Measurements from ENCODE around the gene HOXB4. TPM values are rescaled to one million over a fixed set of nuclear protein-coding genes. Genes with fewer than 3 reads are reported as not detected.

Gene HOXB4
- total RNA-seq, 2 experiments from 2014 or later: 0.16 to 0.17 TPM

DNA sequence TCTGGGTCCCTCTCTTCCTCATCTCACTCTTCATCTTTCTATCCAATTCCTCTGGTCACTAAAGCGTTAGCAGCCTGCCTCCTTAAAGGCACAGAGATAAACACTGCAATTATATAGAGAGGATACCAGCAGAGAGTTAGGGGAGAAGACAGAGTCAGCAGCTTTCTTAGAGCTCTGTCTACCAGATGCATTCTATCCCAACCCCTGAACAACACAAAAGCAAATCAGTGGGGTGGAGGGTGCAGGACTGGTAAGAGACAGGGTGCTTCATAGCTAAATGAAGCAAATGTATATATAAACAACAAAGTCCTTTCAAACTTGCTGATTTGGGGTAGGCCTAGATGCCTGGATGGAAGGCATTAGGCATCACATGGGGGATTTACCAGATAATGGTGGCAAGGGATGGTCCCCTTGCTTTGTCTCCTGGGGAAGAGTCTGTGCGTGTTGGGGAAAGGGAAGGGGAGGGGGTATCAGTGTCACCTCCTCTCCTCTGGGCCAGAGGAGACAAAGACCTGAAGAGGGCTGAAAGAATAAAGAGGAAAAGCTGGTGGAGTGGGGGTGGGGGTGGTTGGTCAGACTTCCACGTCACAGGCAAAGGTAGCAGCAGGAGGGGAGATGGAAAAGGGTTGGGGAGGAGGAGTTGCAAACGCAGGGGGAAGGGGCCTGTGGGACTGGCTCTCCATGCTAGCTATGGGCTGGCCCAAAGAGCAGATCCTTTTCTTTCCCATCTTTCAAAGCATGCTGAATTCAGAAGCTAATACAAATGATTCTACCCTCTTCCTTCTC lies 12.0 kb downstream of the HOXB4 start:
- peaks cover 10% of the 10 kb centered on the region for H3K27me3 Mint-ChIP-seq
- Histone ChIP-seq H3K4me3 (ENCODE audit: low read length) (no peak overlapping the region), H3K27me3 (ENCODE audit: control insufficient read depth in 1 of 2, insufficient read depth in 2 of 2, low read length in 2 of 2) (peaks cover 3 to 9% of the 10 kb centered on the region in 2 experiments), H3K4me1 (ENCODE audit: insufficient read depth, low read length) (peaks cover 1% of the 10 kb centered on the region), H3K36me3 (ENCODE audit: insufficient read depth, low read length) (no peaks in the 10 kb centered on the region), H3K9me3 (ENCODE audit: control insufficient read depth in 1 of 2, insufficient read depth in 1 of 2, low read length in 2 of 2) (no peaks in the 10 kb centered on the region), H3K27ac (ENCODE audit: low read depth in 1 of 2, low read length in 2 of 2) (no peak overlapping the region)
- H3K36me3 Mint-ChIP-seq (ENCODE audit: low read depth): no peaks in the 10 kb centered on the region
- no peaks in the 10 kb centered on the region for H3K9me3 Mint-ChIP-seq
- H3K27ac Mint-ChIP-seq: no peak overlapping the region
- intact Hi-C loops (cut with DNase I, micrococcal nuclease): no loop called here
- ATAC-seq (ENCODE audit: poor library complexity) (no peak), DNase-seq (no peak)
- CTCF ChIA-PET: no interaction called here
- POLR2A ChIA-PET: no interaction called here
- TF ChIP-seq, protein P1, sequence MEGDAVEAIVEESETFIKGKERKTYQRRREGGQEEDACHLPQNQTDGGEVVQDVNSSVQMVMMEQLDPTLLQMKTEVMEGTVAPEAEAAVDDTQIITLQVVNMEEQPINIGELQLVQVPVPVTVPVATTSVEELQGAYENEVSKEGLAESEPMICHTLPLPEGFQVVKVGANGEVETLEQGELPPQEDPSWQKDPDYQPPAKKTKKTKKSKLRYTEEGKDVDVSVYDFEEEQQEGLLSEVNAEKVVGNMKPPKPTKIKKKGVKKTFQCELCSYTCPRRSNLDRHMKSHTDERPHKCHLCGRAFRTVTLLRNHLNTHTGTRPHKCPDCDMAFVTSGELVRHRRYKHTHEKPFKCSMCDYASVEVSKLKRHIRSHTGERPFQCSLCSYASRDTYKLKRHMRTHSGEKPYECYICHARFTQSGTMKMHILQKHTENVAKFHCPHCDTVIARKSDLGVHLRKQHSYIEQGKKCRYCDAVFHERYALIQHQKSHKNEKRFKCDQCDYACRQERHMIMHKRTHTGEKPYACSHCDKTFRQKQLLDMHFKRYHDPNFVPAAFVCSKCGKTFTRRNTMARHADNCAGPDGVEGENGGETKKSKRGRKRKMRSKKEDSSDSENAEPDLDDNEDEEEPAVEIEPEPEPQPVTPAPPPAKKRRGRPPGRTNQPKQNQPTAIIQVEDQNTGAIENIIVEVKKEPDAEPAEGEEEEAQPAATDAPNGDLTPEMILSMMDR (IDR thresholded peaks at IDR 0.05): no peak
- H3K4me3 Mint-ChIP-seq: no peak overlapping the region
- H3K4me1 Mint-ChIP-seq (ENCODE audit: low read depth): peaks cover 5% of the 10 kb centered on the region

DNA sequence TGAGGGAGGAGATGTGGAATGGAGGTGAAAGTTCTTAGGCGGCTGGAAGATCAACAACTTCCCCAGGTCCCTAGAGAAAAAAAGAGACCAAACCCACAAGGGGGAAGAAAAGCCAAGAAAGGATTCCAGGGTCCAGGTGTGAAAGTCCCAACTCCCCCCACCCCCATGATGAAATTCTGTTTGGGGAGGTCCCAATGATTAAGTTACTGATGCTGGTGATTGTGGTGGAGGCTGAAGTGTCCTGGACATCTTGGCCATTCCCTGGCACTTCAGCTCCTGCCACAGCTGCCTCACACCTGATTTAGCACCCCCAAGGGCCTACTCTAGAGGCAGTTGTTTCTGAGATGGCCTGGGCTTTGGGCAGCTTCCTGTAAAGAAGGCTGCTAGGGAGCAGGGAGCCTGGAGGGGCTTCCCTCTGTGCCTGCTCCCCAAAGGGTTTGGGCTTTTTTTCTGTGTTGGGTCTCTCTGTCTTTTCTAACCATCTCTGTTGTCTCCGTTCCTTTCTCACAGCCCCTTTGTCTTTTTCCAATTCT lies 13.1 kb downstream of the HOXB4 start:
- Histone ChIP-seq H3K4me3 (ENCODE audit: low read length) (no peak overlapping the region), H3K27me3 (ENCODE audit: control insufficient read depth in 1 of 2, insufficient read depth in 2 of 2, low read length in 2 of 2) (peaks cover 3 to 9% of the 10 kb centered on the region in 2 experiments), H3K27ac (ENCODE audit: low read depth in 1 of 2, low read length in 2 of 2) (no peak overlapping the region), H3K36me3 (ENCODE audit: insufficient read depth, low read length) (no peaks in the 10 kb centered on the region), H3K9me3 (ENCODE audit: control insufficient read depth in 1 of 2, insufficient read depth in 1 of 2, low read length in 2 of 2) (no peaks in the 10 kb centered on the region), H3K4me1 (ENCODE audit: insufficient read depth, low read length) (peaks cover 2% of the 10 kb centered on the region)
- no peaks in the 10 kb centered on the region for H3K9me3 Mint-ChIP-seq
- H3K4me1 Mint-ChIP-seq (ENCODE audit: low read depth): peaks cover 5% of the 10 kb centered on the region
- POLR2A ChIA-PET: interaction anchor here (0.6 kb wide), 1 partner anchor 19 kb away, joined by 3 read pairs; no protein-coding TSS in a partner anchor
- intact Hi-C loops (cut with DNase I, micrococcal nuclease): no loop called here
- TF ChIP-seq, protein P1 (IDR thresholded peaks at IDR 0.05): no peak
- CTCF ChIA-PET: interaction anchor here (1.1 kb wide), 1 partner anchor 71 kb away, joined by 3 read pairs; no protein-coding TSS in a partner anchor
- H3K27ac Mint-ChIP-seq: no peak overlapping the region
- no peak overlapping the region for H3K4me3 Mint-ChIP-seq
- ATAC-seq (ENCODE audit: poor library complexity) (no peak), DNase-seq (no peak)
- H3K27me3 Mint-ChIP-seq: peaks cover 15% of the 10 kb centered on the region
- no peaks in the 10 kb centered on the region for H3K36me3 Mint-ChIP-seq (ENCODE audit: low read depth)

DNA sequence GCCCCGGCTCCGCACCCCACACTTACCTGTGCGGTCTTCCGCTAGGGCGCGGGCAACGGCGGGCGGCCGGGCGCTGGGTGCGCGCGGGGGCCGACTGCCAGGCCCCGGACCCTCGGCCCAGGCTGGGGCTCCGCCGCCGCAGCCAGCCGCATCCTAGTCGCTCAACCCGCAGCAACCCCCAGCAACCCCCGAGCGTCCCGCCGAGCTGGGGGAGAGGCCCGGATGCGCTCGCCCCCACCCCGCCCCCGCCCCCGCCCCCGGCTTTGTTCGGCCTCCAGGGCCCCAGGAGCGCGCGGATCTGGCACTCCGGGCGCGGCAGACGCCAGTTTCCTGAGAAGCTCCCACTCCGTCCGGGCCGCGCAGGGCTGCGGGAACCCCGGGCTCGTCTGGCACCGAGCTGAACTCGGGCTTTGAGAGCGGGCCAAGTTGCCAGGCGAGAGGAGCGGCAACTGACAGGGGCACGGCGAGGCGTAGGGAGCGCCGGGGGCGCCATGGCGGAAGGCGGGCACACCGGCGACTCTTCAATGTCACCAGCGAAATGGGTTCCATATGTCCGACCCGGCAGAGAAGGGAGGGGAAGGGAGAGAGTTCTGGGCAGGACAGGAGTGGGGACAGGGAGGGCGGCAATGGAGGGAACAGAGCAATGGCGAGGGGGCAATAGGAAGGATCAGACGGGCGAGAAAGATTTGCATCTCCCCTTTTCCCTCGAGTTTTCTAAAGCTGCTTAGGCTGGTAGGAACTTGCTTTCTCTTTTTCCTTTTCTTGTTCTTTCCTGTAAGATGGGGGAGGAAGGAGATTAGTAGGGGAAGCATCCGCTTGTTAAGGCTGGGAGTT lies 13.7 kb downstream of the HOXB4 start:
- CTCF ChIA-PET: interaction anchor here (1.1 kb wide), 1 partner anchor 72 kb away, joined by 3 read pairs; no protein-coding TSS in a partner anchor
- POLR2A ChIA-PET: interaction anchor here (0.6 kb wide), 1 partner anchor 20 kb away, joined by 3 read pairs; no protein-coding TSS in a partner anchor
- Histone ChIP-seq H3K36me3 (ENCODE audit: insufficient read depth, low read length) (no peaks in the 10 kb centered on the region), H3K27ac (ENCODE audit: low read depth in 1 of 2, low read length in 2 of 2) (no peak overlapping the region), H3K4me3 (ENCODE audit: low read length) (no peak overlapping the region), H3K9me3 (ENCODE audit: control insufficient read depth in 1 of 2, insufficient read depth in 1 of 2, low read length in 2 of 2) (no peaks in the 10 kb centered on the region), H3K4me1 (ENCODE audit: insufficient read depth, low read length) (peaks cover 2% of the 10 kb centered on the region), H3K27me3 (ENCODE audit: control insufficient read depth in 1 of 2, insufficient read depth in 2 of 2, low read length in 2 of 2) (peaks cover 0 to 9% of the 10 kb centered on the region in 2 experiments)
- Mint-ChIP-seq H3K4me1 (ENCODE audit: low read depth) (peaks cover 5% of the 10 kb centered on the region), H3K9me3 (no peaks in the 10 kb centered on the region), H3K27ac (no peak overlapping the region), H3K4me3 (no peak overlapping the region), H3K36me3 (ENCODE audit: low read depth) (no peaks in the 10 kb centered on the region), H3K27me3 (peaks cover 15% of the 10 kb centered on the region)
- TF ChIP-seq, protein P1 (IDR thresholded peaks at IDR 0.05): no peak
- ATAC-seq (ENCODE audit: poor library complexity) (no peak), DNase-seq (peak in 1 of 14 experiments; percentile 13)
- intact Hi-C loops (cut with DNase I, micrococcal nuclease): no loop called here
